Thyroid gland (tissue), 4 donors: ENCODE data around the gene LYPD6B. TPM values are rescaled to one million over a fixed set of nuclear protein-coding genes. Genes with fewer than 3 reads are reported as not detected.

Experiments used
- DNase-seq, 2 donors: peaks; one replicate each; pipeline ENCODE4 v3.0.0-alpha.2; 2019
- H3K27ac ChIP-seq, 3 donors: fragments of 200-600 bp; sonication (generic); 1 replicate in 2 of 3; 2 replicates in 1 of 3; pipeline ENCODE4 v1.5.1; 2016 to 2019; ENCODE audit warnings: mild to moderate bottlenecking in 1 of 3, moderate library complexity in 1 of 3
- H3K27me3 ChIP-seq: fragments of 200-600 bp; sonication (generic); one replicate; pipeline ENCODE4 v1.5.1; 2019
- H3K36me3 ChIP-seq, 2 donors: fragments of 200-600 bp; sonication (generic); one replicate each; pipeline ENCODE4 v1.5.1; 2016 to 2019
- H3K4me1 ChIP-seq, 2 donors: fragments of 200-600 bp; sonication (generic); one replicate each; pipeline ENCODE4 v1.5.1; 2017 to 2019
- H3K4me3 ChIP-seq, 3 donors: fragments of 200-600 bp; sonication (generic); replicated peaks in 1 of 3; 1 replicate in 2 of 3; 2 replicates in 1 of 3; pipeline ENCODE4 v1.5.1; 2016; ENCODE audit warnings: mild to moderate bottlenecking in 1 of 3
- H3K9me3 ChIP-seq: fragments of 200-600 bp; sonication (generic); one replicate; pipeline ENCODE4 v1.5.1; 2017
- POLR2A ChIP-seq, 2 donors: fragments of 450-650 bp; IDR thresholded peaks; one replicate each; pipeline ENCODE4 v1.6.1; 2017; ENCODE audit warnings: antibody characterized with exemption in 2 of 2, mild to moderate bottlenecking in 2 of 2, moderate library complexity in 1 of 2
- WGBS, 2 donors: methylation state at CpG; one replicate each; pipeline ENCODE4 v1.1.5; 2017; 5-methylcytosine and 5-hydroxymethylcytosine counted together
- intact Hi-C: fragments of 100-400 bp; cut with DNase I; formaldehyde crosslinking; loops from one replicate; pipeline ENCODE4 v1.15.1; 2023
- total RNA-seq, 4 donors: library from RNA; depleted of rRNA; stranded (reverse); fragments of >200 nt; gene quantifications; one replicate each; pipeline ENCODE4 v1.2.3, GENCODE V29; 2016
- TF ChIP-seq, protein P1 (sequence below), 6 experiments: fragments of 200-600 bp in 3 of 6; fragments of 450-650 bp in 3 of 6; sonication (generic) in 3 of 6; IDR thresholded peaks; one replicate each; pipeline ENCODE4 v1.5.1; 2016 to 2019; ENCODE audit warnings: antibody characterized with exemption in 6 of 6, mild to moderate bottlenecking in 2 of 6, inconsistent platforms in 1 of 6, moderate library complexity in 1 of 6

LYPD6B gene
- total RNA-seq, 4 donors from 2014 or later, result 0.40 TPM; not detected in 3

DNA sequence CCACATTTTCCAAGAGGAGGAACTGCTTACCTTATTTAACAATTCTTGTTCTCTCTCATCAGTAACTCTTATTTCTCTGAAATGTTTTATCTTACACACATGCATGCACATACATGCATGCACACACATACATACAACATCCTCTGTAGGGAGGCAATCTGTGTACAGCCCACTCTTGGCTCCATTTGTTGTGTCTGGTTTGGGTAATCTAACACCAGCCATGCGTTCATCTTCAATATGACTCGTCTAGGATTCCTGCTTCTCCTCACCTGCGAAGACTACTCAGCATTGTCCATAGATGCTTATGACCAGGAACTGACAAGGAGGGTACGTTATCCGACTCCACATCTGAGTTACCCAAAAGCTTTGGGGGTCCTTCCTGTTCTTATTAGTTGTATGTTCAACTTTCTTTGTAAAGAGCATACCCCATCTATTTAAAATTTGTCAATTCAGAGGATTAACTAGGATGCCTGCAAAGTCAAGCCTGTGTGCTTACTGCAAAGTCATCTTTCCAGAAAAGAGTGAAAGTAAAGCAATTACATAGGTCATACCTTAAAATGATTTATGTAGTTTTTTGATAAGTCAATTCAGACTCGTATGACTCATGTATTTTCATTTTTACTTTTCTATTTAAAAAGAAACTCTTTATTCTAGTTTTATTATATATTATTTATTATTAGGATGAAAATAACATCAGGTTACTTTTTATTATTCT lies 18.2 kb downstream of the LYPD6B start:
- WGBS, 2 donors, result 77 to 80% methylated on average over 6 of the region's 6 CpGs
- intact Hi-C loops, result no loop called here
- H3K4me3 ChIP-seq, result no peak overlapping the region
- no peak overlapping the region for H3K27ac ChIP-seq
- no peaks in the 10 kb centered on the region for H3K4me1 ChIP-seq
- no peaks in the 10 kb centered on the region for H3K36me3 ChIP-seq
- no peaks in the 10 kb centered on the region for H3K9me3 ChIP-seq
- DNase-seq, result no peak
- H3K27me3 ChIP-seq, result no peaks in the 10 kb centered on the region
- TF ChIP-seq POLR2A (IDR thresholded peaks at IDR 0.05), result no peak
- TF ChIP-seq, protein P1, sequence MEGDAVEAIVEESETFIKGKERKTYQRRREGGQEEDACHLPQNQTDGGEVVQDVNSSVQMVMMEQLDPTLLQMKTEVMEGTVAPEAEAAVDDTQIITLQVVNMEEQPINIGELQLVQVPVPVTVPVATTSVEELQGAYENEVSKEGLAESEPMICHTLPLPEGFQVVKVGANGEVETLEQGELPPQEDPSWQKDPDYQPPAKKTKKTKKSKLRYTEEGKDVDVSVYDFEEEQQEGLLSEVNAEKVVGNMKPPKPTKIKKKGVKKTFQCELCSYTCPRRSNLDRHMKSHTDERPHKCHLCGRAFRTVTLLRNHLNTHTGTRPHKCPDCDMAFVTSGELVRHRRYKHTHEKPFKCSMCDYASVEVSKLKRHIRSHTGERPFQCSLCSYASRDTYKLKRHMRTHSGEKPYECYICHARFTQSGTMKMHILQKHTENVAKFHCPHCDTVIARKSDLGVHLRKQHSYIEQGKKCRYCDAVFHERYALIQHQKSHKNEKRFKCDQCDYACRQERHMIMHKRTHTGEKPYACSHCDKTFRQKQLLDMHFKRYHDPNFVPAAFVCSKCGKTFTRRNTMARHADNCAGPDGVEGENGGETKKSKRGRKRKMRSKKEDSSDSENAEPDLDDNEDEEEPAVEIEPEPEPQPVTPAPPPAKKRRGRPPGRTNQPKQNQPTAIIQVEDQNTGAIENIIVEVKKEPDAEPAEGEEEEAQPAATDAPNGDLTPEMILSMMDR (IDR thresholded peaks at IDR 0.05), result no peak

DNA sequence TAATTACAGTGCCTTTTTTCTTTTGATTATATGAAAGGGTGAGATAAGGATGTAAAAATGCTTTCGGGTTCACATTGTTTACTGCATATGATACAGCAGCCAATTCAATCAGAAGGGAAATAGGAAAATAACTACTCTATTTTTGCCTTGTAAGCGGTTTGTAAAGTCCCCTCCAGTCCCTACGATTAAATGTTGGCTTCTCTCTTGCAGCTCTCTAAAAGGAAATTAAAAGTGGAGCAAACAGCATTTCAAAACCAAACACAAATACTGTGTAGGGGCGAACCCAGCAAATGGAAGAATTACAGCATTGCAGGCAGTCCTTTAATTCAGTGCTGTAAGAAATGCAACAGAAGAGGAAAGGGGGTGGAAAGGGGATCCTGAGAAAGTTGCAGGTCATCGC lies 18.9 kb downstream of the LYPD6B start:
- Histone ChIP-seq H3K36me3 (no peaks in the 10 kb centered on the region), H3K27ac (no peak overlapping the region), H3K4me1 (no peaks in the 10 kb centered on the region), H3K4me3 (no peak overlapping the region), H3K9me3 (no peaks in the 10 kb centered on the region), H3K27me3 (no peaks in the 10 kb centered on the region)
- 40 to 49% methylated on average over 5 of the region's 5 CpGs for WGBS, 2 donors
- TF ChIP-seq, protein P1 (IDR thresholded peaks at IDR 0.05), result no peak
- no peak for TF ChIP-seq POLR2A (IDR thresholded peaks at IDR 0.05)
- no peak for DNase-seq
- intact Hi-C loops, result no loop called here

DNA sequence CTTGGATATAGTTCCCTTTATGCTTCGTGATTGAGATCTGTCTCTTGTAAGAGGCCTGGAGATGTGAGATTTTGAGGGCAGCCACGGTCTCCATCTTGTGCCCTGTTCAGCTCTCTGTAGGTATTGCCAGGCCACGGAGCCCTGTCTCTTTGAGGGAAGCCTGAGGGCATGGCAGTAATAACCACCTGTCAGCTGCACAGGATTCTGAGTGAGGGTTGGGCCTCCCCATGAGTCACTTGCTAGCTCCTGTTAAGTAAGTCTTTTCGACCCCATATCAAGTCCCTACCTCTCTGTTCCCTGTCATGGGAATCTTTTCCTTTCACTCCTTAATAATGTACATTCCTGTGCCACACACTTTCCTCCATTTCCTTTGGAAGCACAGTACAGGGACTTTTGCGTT lies 20.4 kb downstream of the LYPD6B start:
- no peak overlapping the region for H3K4me3 ChIP-seq
- intact Hi-C loops, result no loop called here
- H3K27ac ChIP-seq, result no peak overlapping the region
- no peaks in the 10 kb centered on the region for H3K27me3 ChIP-seq
- no peak for TF ChIP-seq POLR2A (IDR thresholded peaks at IDR 0.05)
- TF ChIP-seq, protein P1 (IDR thresholded peaks at IDR 0.05), result no peak
- no peaks in the 10 kb centered on the region for H3K36me3 ChIP-seq
- H3K4me1 ChIP-seq, result no peaks in the 10 kb centered on the region
- 83 to 94% methylated on average over 5 of the region's 5 CpGs for WGBS, 2 donors
- no peaks in the 10 kb centered on the region for H3K9me3 ChIP-seq
- DNase-seq, result no peak

DNA sequence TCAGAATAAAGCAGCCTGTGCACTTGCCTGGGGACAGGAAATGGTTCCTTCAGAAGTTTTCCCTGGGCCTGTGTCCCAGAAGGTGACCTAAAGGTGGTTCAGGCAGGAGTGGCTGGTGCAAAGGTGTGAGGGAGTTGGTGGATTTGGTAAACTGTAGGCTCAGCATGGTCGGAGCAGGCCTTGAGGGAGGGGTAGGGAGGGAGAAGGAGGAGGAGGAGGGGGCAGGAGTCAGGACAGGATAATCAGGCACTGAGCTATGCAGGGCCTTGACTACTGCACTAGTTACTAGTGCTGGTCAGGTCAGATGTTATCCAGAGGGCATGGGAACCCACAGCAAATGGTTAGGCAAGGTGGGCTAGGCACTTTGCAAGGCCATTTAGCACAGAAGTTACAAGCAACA lies 21.3 kb downstream of the LYPD6B start:
- H3K4me1 ChIP-seq, result no peaks in the 10 kb centered on the region
- no peak overlapping the region for H3K27ac ChIP-seq
- no peaks in the 10 kb centered on the region for H3K9me3 ChIP-seq
- H3K36me3 ChIP-seq, result no peaks in the 10 kb centered on the region
- H3K4me3 ChIP-seq, result no peak overlapping the region
- no peaks in the 10 kb centered on the region for H3K27me3 ChIP-seq
- intact Hi-C loops, result no loop called here
- no peak for DNase-seq
- WGBS, 2 donors, result 77 to 95% methylated on average over 1 of the region's 1 CpG
- no peak for TF ChIP-seq POLR2A (IDR thresholded peaks at IDR 0.05)
- TF ChIP-seq, protein P1 (IDR thresholded peaks at IDR 0.05), result no peak

DNA sequence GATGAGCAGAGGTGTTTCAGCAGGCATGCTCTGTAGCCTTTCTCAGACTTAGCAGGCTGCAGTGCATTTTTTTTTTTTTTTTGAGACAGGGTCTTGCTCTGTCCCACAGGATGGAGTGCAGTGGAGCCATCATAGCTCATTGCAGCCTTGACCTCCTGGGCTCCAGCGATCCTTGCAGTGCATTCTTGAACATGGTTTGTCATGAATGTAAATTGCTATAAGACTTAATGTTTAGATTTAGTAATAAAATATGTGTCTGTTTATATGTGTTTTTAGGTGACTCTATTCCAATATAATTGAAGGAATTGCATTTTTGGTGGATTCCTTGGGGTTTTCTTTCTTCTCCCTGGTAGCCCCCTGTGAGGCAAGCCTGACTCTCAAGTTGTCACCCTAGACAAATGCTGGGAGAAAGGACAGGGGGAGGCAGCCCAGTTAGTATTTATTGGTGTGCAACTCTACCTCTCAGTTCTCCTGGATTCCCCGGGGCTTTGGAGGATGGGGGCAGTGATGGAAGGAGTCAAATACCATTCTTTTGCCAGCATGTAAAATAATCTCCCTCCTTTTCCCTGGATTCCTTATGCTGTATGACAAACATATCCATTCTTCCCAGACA lies 22.7 kb downstream of the LYPD6B start:
- no peak for DNase-seq
- Histone ChIP-seq H3K4me3 (no peak overlapping the region), H3K27ac (no peak overlapping the region), H3K36me3 (no peaks in the 10 kb centered on the region), H3K4me1 (no peaks in the 10 kb centered on the region), H3K27me3 (no peaks in the 10 kb centered on the region), H3K9me3 (no peaks in the 10 kb centered on the region)
- TF ChIP-seq, protein P1 (IDR thresholded peaks at IDR 0.05), result no peak
- TF ChIP-seq POLR2A (IDR thresholded peaks at IDR 0.05), result no peak
- 88 to 93% methylated on average over 2 of the region's 2 CpGs for WGBS, 2 donors
- intact Hi-C loops, result no loop called here
